Cardiac atrium fibroblast (primary cell): Measurements from ENCODE around the gene SPINK4. TPM values are rescaled to one million over a fixed set of nuclear protein-coding genes. Genes with fewer than 3 reads are reported as not detected.

Source experiments
- total RNA-seq: library from RNA; depleted of rRNA; stranded (reverse); fragments of >200 nt; gene quantifications from 2 replicates; pipeline ENCODE4 v1.2.3, GENCODE V29; 2015

Gene SPINK4, protein sequence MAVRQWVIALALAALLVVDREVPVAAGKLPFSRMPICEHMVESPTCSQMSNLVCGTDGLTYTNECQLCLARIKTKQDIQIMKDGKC
- not detected in 2 replicates for total RNA-seq

DNA sequence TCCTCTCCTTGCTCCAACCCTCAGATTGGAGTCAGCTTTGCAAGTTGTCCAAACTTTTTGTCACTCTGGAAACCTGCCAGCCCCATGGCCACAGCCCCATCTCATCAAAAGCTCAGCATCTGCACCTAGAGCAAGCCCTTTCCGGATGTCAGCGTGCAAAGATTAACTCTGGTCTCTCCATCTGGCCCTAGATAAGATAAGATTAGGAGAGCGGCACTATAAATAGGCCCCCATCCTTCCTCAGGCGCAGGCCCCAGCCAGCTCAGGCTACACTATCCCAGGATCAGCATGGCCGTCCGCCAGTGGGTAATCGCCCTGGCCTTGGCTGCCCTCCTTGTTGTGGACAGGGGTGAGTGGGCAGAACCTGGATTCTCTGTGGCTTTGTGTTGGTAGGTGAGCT lies at the start of gene SPINK4:
Gene SPINK4 (plus strand): TSS at position 247 of the 400 bp plus-strand sequence. CDS start 42 bp downstream, at position 289.

DNA sequence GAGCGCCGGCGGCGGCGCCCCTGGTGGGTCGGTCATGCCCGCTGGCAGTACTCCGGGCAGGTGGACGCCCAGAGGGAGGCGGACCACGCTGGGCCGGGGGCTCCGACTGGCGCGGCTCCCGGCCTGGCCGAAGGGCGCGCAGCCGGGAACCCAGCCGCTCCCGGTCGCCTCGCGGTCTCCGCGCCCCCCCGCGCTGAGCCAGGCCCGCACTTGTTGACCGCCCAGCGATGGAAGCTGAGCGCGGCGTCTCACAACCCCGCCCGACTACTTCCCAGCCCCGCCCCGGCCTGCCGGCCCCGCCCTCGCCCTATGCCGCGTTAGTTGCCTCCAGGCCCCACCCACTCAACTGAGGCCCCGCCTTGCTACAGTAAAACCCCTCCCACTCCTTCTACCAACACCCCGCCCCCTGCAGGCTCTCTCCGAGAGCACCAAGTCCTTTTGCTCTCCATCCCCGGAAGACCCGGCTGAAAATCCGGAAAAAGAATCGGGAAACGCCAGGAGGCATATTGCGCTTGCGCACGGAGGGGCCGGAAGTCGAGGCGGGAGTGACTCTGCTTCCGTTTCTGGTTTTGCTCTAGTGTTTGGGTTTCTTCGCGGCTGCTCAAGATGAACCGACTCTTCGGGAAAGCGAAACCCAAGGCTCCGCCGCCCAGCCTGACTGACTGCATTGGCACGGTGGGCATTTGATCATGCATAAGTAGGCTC lies 24.7 kb downstream of the SPINK4 start, which contains the start of the genes BAG1 and CHMP5:
Gene BAG1 (minus strand): TSS at position 236 of the 705 bp plus-strand sequence.
Gene CHMP5 (plus strand): TSS at position 577 of the 705 bp plus-strand sequence. CDS start 30 bp downstream, at position 607.

DNA sequence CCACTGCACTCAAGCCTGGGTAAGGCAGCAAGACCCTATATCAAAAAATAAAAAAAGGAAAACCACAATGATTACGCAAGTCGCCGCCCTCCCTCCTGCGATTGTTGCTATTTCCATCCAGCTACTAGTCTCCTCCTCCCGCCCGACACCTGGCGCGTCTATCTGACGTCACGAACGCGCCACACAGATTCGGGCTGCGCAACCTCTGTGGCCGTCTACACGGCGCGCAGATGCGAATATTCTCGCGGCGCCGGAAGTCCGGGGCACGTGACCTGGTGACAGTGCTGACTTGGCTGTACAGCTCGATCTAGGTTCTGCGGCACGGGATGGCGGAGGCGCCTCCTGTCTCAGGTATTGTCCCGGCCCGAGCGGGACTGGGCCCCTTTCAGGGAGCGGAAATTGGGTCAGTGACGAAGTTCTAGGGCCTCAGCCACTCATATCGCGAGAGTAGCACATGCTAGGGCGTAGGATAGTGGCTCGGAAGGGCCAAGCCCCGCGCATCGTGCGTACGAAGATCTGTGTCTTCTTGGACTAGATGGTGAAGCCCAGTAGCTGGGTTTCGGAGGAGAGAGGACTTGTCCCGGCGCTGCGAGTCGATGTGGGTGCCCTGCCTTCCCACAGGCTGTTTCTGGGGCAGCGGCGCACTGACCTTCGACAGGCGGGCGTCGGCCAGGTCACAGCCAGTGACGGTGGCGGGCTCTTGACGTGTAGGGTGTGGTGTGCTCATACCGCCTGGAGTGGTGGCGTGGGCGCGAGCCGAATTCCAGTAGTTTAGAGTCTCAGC lies 50.5 kb downstream of the SPINK4 start, which contains the start of gene NFX1:
Gene NFX1 (plus strand): TSS at position 270 of the 784 bp plus-strand sequence. CDS start 57 bp downstream, at position 327.

Other genes starting within 250 kb of the SPINK4 start
- gene APTX, start 238.5 kb upstream of the SPINK4 start, total RNA-seq, result 21.8 and 34.0 TPM in 2 replicates
- 45.3 and 72.1 TPM in 2 replicates for gene DNAJA1, start 214.9 kb upstream of the SPINK4 start, total RNA-seq
- 16.8 and 17.5 TPM in 2 replicates for gene SMU1, start 163.5 kb upstream of the SPINK4 start, total RNA-seq
- gene B4GALT1, start 72.8 kb upstream of the SPINK4 start, total RNA-seq, result 95.3 and 220 TPM in 2 replicates
- 17.8 and 23.3 TPM in 2 replicates for gene BAG1, start 24.5 kb downstream of the SPINK4 start, total RNA-seq
- 57.7 and 62.8 TPM in 2 replicates for gene CHMP5, start 24.9 kb downstream of the SPINK4 start, total RNA-seq
- 11.0 and 15.9 TPM in 2 replicates for gene NFX1, start 50.3 kb downstream of the SPINK4 start, total RNA-seq
- gene AQP7, start 162.4 kb downstream of the SPINK4 start, total RNA-seq, result not detected in 2 replicates
- gene AQP3, start 207.4 kb downstream of the SPINK4 start, total RNA-seq, result 0.36 and 2.6 TPM in 2 replicates
- gene NOL6, start 233.8 kb downstream of the SPINK4 start, total RNA-seq, result 23.5 and 33.5 TPM in 2 replicates